K562 (cell line): Measurements from ENCODE around the gene DYNLT4. TPM values are rescaled to one million over a fixed set of nuclear protein-coding genes. Genes with fewer than 3 reads are reported as not detected.
"Not testable (repeated sequence)": the region's sequence is repeated elsewhere in the genome, so short reads cannot be mapped to it uniquely, and the experiment has no call there.

Experiments used
- ATAC-seq: fragments of 200-7000 bp; cut with Tn5 transposase; 3 replicates; pipeline ENCODE4 v1.9.1; 2020; ENCODE audit warnings: moderate library complexity
- BruUV-seq: library from RNA; stranded (reverse); fragments of 400-500 nt; replicated peaks from 2 replicates; lab custom pipeline; 2021; lab: Mats Ljungman, UMichigan
- CTCF ChIA-PET: fragments of 300-600 bp; formaldehyde crosslinking; extraction: SDS; loops from one replicate; lab custom pipeline; 2021; ENCODE audit warnings: low intra/inter-chr PET ratio; lab: Yijun Ruan, JAX
- POLR2A ChIA-PET: fragments of 300-600, 350-650 bp; sonication (Branson Sonifier 250); formaldehyde crosslinking; extraction: SDS; loops from one replicate; lab custom pipeline; 2021; ENCODE audit warnings: antibody characterized with exemption, inconsistent platforms; lab: Yijun Ruan, JAX
- DNase-seq, 4 experiments: peaks; one replicate each; pipeline versions ENCODE4 v3.0.0 to v3.0.0-alpha.2; 2011 to 2018; ENCODE audit warnings: low spot score in 3 of 4, mixed read lengths in 3 of 4; ENCODE audit errors: extremely low read depth in 1 of 4
- FAIRE-seq: peaks from 2 replicates; lab custom pipeline; 2011; peaks lifted over from hg19 to GRCh38; lab: Jason Lieb, UNC
- H2AFZ ChIP-seq: 2 replicates; pipeline ENCODE4 v1.6.0; 2011; ENCODE audit warnings: low read depth, low read length, control low read depth, inconsistent platforms
- H3K27ac ChIP-seq: fragments of 200-600 bp; 3 replicates; pipeline ENCODE4 v1.8.0; 2011; ENCODE audit warnings: low read depth, mild to moderate bottlenecking, control low read depth, inconsistent platforms, low read length, moderate library complexity, mixed read lengths; ENCODE audit errors: extremely low read depth
- H3K27me3 ChIP-seq, 2 experiments: fragments of 300-600 bp in 1 of 2; 2 replicates in 1 of 2; 3 replicates in 1 of 2; pipeline versions ENCODE4 v1.6.0 to v1.8.0; 2011; ENCODE audit warnings: inconsistent platforms in 2 of 2, low read length in 2 of 2, mild to moderate bottlenecking in 1 of 2, mixed read lengths in 1 of 2, moderate library complexity in 1 of 2; ENCODE audit not compliant: control insufficient read depth in 2 of 2, insufficient read depth in 2 of 2
- H3K36me3 ChIP-seq: fragments of 300-600 bp; 3 replicates; pipeline ENCODE4 v1.8.0; 2011; ENCODE audit warnings: mild to moderate bottlenecking, low read length, inconsistent platforms; ENCODE audit not compliant: control insufficient read depth, insufficient read depth
- H3K4me1 ChIP-seq, 2 experiments: fragments of 200-600 bp in 1 of 2; replicated peaks in 1 of 2; 2 replicates in 1 of 2; 3 replicates in 1 of 2; pipeline versions ENCODE4 v1.5.1 to v1.8.0; 2011; ENCODE audit warnings: inconsistent platforms in 2 of 2, low read length in 2 of 2, mild to moderate bottlenecking in 1 of 2, mixed read lengths in 1 of 2, moderate library complexity in 1 of 2; ENCODE audit not compliant: control insufficient read depth in 2 of 2, insufficient read depth in 2 of 2
- H3K4me2 ChIP-seq: 2 replicates; pipeline ENCODE4 v1.6.1; 2011; ENCODE audit warnings: low read length, control low read depth, inconsistent platforms, mixed read lengths; ENCODE audit not compliant: insufficient read depth
- H3K4me3 ChIP-seq: fragments of 200-600 bp; sonication (generic), shearing (Covaris generic); 2 replicates; pipeline ENCODE4 v1.5.1; 2016; ENCODE audit warnings: control low read depth, inconsistent platforms
- H3K79me2 ChIP-seq: fragments of 200-600 bp; 3 replicates; pipeline ENCODE4 v1.8.0; 2011; ENCODE audit warnings: low read length, inconsistent platforms; ENCODE audit not compliant: control insufficient read depth, insufficient read depth
- H3K9ac ChIP-seq, 2 experiments: 2 replicates each; pipeline versions ENCODE4 v1.6.0 to v1.6.1; 2011; ENCODE audit warnings: low read depth in 2 of 2, low read length in 2 of 2, control low read depth in 1 of 2, inconsistent platforms in 1 of 2, mild to moderate bottlenecking in 1 of 2, mixed read lengths in 1 of 2; ENCODE audit not compliant: insufficient read depth in 1 of 2
- H3K9me1 ChIP-seq: one replicate; pipeline ENCODE4 v1.6.0; 2011; ENCODE audit warnings: inconsistent platforms, mild to moderate bottlenecking, low read length, moderate library complexity; ENCODE audit not compliant: control insufficient read depth, insufficient read depth
- H3K9me3 ChIP-seq: replicated peaks from 2 replicates; pipeline ENCODE4 v1.5.1; 2011; ENCODE audit warnings: low read depth, low read length, inconsistent platforms; ENCODE audit not compliant: control insufficient read depth, insufficient read depth
- H4K20me1 ChIP-seq: replicated peaks from 2 replicates; pipeline ENCODE4 v1.6.1; 2011; ENCODE audit warnings: low read length, inconsistent platforms, mixed read lengths; ENCODE audit not compliant: control insufficient read depth, insufficient read depth
- ZNF740 ChIP-seq, 3 experiments: fragments of 200-800 bp in 1 of 3; sonication (Bioruptor generic) in 1 of 3; sonication (generic) in 1 of 3; formaldehyde crosslinking in 1 of 3; IDR thresholded peaks; 2 replicates each; pipeline versions ENCODE4 v1.6.1 to v1.8.0; 2016 to 2022; ENCODE audit warnings: mild to moderate bottlenecking in 2 of 3, missing compliant biosample characterization in 2 of 3, missing genetic modification characterization in 2 of 3, missing genetic modification reagents in 1 of 3
- WGBS: fragments of 100-300 bp; shearing (Covaris generic); methylation state at CpG from one replicate; pipeline ENCODE4 v1.1.6; 2016; ENCODE audit warnings: low coverage, mixed read lengths; ENCODE audit not compliant: insufficient coverage; ENCODE audit errors: missing lambda C conversion rate; 5-methylcytosine and 5-hydroxymethylcytosine counted together
- in situ Hi-C: fragments of 300-500 bp; cut with MboI; formaldehyde crosslinking; loops from 4 replicates; pipeline ENCODE4 v1.15.0; 2018; ENCODE audit warnings: inconsistent platforms, mixed read lengths
- intact Hi-C: fragments of 100-400 bp; cut with micrococcal nuclease; formaldehyde crosslinking; loops from 2 replicates; pipeline ENCODE4 v1.14.2; 2022
- polyA plus RNA-seq, 8 experiments: library from polyadenylated mRNA; depleted of rRNA in 4 of 8; stranded (reverse) in 5 of 8; unstranded in 3 of 8; fragments of >200 nt; fragmentation: Nextera tagmentation in 2 of 8; fragmentation: Illumina TruSeq in 1 of 8; extraction: Ambion mirVana in 2 of 8; extraction: Trizol in 1 of 8; gene quantifications; 2 replicates each; pipeline versions ENCODE4 v1.2.1 to v1.2.3, GENCODE V29; 2011 to 2014; ENCODE audit warnings: inconsistent platforms in 1 of 8, missing spikeins in 1 of 8
- total RNA-seq, 7 experiments: library from RNA; depleted of rRNA in 6 of 7; stranded (reverse); fragments of >200 nt in 6 of 7; fragmentation: Illumina TruSeq in 2 of 7; extraction: Trizol in 2 of 7; gene quantifications; 2 replicates each; pipeline versions ENCODE4 v1.2.1 to v1.2.3, GENCODE V29; 2011 to 2021; ENCODE audit warnings: low replicate concordance in 1 of 7

DYNLT4 gene
- total and polyA plus RNA-seq, 9 of the 15 experiments (the other 6 are each of a cell fraction or from before 2014, with no cell fraction given) = 0.29 to 0.73 TPM; not detected in 7

- intact Hi-C loops; CTCF ChIA-PET; H3K27me3 ChIP-seq; H3K9me3 ChIP-seq; DNase-seq; H3K9me1 ChIP-seq; H4K20me1 ChIP-seq; ATAC-seq; H3K4me2 ChIP-seq; H2AFZ ChIP-seq; FAIRE-seq; H3K27ac ChIP-seq; in situ Hi-C loops; H3K4me3 ChIP-seq; BruUV-seq; TF ChIP-seq ZNF740 (tag; IDR thresholded peaks at IDR 0.05): not testable (repeated sequence)
- Histone ChIP-seq H3K79me2 (peaks cover 13% of the 10 kb centered on the region; the same call in 1 of the 3 replicates), H3K9ac (peak overlapping the region in 1 of 2 experiments; percentile 24; a peak in 1 of 4 replicates), H3K4me1 (peaks cover 59 to 67% of the 10 kb centered on the region in 2 experiments), H3K36me3 (peaks cover 13% of the 10 kb centered on the region; the same call in 2 of the 3 replicates)
- POLR2A ChIA-PET = interaction anchor here (2.3 to 16.9 kb wide), 4 partner anchors 8 to 89 kb away, joined by 7 to 594 read pairs (median 46); partner anchors contain the start of genes PLK3 and RPS8
- 0 out of 2 replicates have a peak, but pooled peaks have one; percentile 12 for TF ChIP-seq ZNF740 (CRISPR knock-in tag; IDR thresholded peaks at IDR 0.05)
- WGBS = 79% methylated on average over 4 of the region's 4 CpGs
These were observed 3.6 kb upstream of the DYNLT4 start for GRCh38 chr1:44810762-44811105.
